GM23338 (cell line): ENCODE data around the gene CNIH3. TPM values are rescaled to one million over a fixed set of nuclear protein-coding genes. Genes with fewer than 3 reads are reported as not detected.

Experiments used
- ATAC-seq: fragments of 200-7000 bp; cut with Tn5 transposase; 3 replicates; pipeline ENCODE4 v1.9.1; 2020
- DNase-seq: peaks from one replicate; pipeline ENCODE4 v3.0.0-alpha.2; 2015; ENCODE audit warnings: low spot score
- H2AFZ ChIP-seq: fragments of 200-600 bp; sonication (generic); 2 replicates; pipeline ENCODE4 v1.8.0; 2016; ENCODE audit warnings: antibody characterized with exemption, mild to moderate bottlenecking, moderate library complexity
- H3F3A ChIP-seq: fragments of 200-600 bp; sonication (generic); replicated peaks from 2 replicates; pipeline ENCODE4 v1.8.0; 2017; ENCODE audit warnings: antibody characterized with exemption, mixed run types, low read depth
- H3K27ac ChIP-seq: fragments of 200-600 bp; sonication (generic); 2 replicates; pipeline ENCODE4 v1.6.1; 2016; ENCODE audit warnings: low read depth
- H3K27me3 ChIP-seq: fragments of 200-600 bp; sonication (generic); 2 replicates; pipeline ENCODE4 v1.8.0; 2016; ENCODE audit warnings: mild to moderate bottlenecking, mixed run types, moderate library complexity; ENCODE audit not compliant: insufficient read depth
- H3K36me3 ChIP-seq: fragments of 200-600 bp; sonication (generic); 2 replicates; pipeline ENCODE4 v1.8.0; 2016; ENCODE audit warnings: mild to moderate bottlenecking; ENCODE audit not compliant: insufficient read depth
- H3K4me1 ChIP-seq: fragments of 200-600 bp; sonication (generic); 2 replicates; pipeline ENCODE4 v1.8.0; 2016; ENCODE audit warnings: mild to moderate bottlenecking, moderate library complexity; ENCODE audit not compliant: insufficient read depth
- H3K4me2 ChIP-seq: fragments of 200-600 bp; sonication (generic); 2 replicates; pipeline ENCODE4 v1.7.1; 2017; ENCODE audit warnings: mixed run types
- H3K4me3 ChIP-seq: fragments of 200-600 bp; sonication (generic); 2 replicates; pipeline ENCODE4 v1.6.1; 2016; ENCODE audit warnings: mixed run types
- H3K79me2 ChIP-seq: fragments of 200-600 bp; sonication (generic); replicated peaks from 2 replicates; pipeline ENCODE4 v1.8.0; 2017; ENCODE audit warnings: mild to moderate bottlenecking; ENCODE audit not compliant: insufficient read depth
- H3K9me2 ChIP-seq: fragments of 200-600 bp; sonication (generic); 2 replicates; pipeline ENCODE4 v1.8.0; 2017; ENCODE audit not compliant: insufficient read depth
- H4K20me1 ChIP-seq: fragments of 200-600 bp; sonication (generic); replicated peaks from 2 replicates; pipeline ENCODE4 v1.8.0; 2017; ENCODE audit warnings: mild to moderate bottlenecking; ENCODE audit not compliant: insufficient read depth
- H3K27ac Mint-ChIP-seq: 2 replicates; pipeline ENCODE4 v1.8.0; 2020; ENCODE audit warnings: inconsistent platforms, mild to moderate bottlenecking, moderate library complexity, mixed read lengths
- H3K27me3 Mint-ChIP-seq: 3 replicates; pipeline ENCODE4 v1.8.0; 2022; ENCODE audit warnings: low read depth, mild to moderate bottlenecking, moderate library complexity, mixed read lengths, inconsistent platforms; ENCODE audit not compliant: insufficient read depth, poor library complexity
- H3K36me3 Mint-ChIP-seq: 3 replicates; pipeline ENCODE4 v1.8.0; 2021; ENCODE audit warnings: low read depth, mild to moderate bottlenecking, inconsistent platforms, moderate library complexity, mixed read lengths
- H3K4me1 Mint-ChIP-seq: 3 replicates; pipeline ENCODE4 v1.8.0; 2020; ENCODE audit warnings: mild to moderate bottlenecking, inconsistent platforms, mixed read lengths
- H3K4me3 Mint-ChIP-seq: 3 replicates; pipeline ENCODE4 v1.8.0; 2021; ENCODE audit warnings: moderate library complexity, mild to moderate bottlenecking, inconsistent platforms, mixed read lengths
- H3K9me3 Mint-ChIP-seq: 3 replicates; pipeline ENCODE4 v1.8.0; 2020; ENCODE audit warnings: moderate library complexity, mild to moderate bottlenecking, inconsistent platforms, mixed read lengths
- CTCF ChIP-seq, 2 experiments: fragments of 200-600 bp in 1 of 2; sonication (generic) in 1 of 2; conservative IDR thresholded peaks; 2 replicates each; pipeline versions ENCODE4 v1.5.1 to v1.6.1; 2016 to 2017; ENCODE audit warnings: antibody characterized with exemption in 2 of 2, low read depth in 2 of 2, mild to moderate bottlenecking in 2 of 2, moderate library complexity in 1 of 2
- EZH2 ChIP-seq: fragments of 200-600 bp; sonication (generic); IDR thresholded peaks from one replicate; pipeline ENCODE4 v1.8.0; 2017; ENCODE audit warnings: antibody characterized with exemption, mild to moderate bottlenecking, low read depth; ENCODE audit not compliant: unreplicated experiment
- EZH2phosphoT487 ChIP-seq: fragments of 200-600 bp; sonication (generic); IDR thresholded peaks from one replicate; pipeline ENCODE4 v1.8.1; 2018; ENCODE audit warnings: antibody characterized with exemption; ENCODE audit not compliant: unreplicated experiment
- JUNB ChIP-seq: IDR thresholded peaks from one replicate; pipeline ENCODE4 v1.6.1; 2016; ENCODE audit warnings: antibody characterized with exemption; ENCODE audit not compliant: unreplicated experiment
- NANOG ChIP-seq: IDR thresholded peaks from 2 replicates; pipeline ENCODE4 v1.6.1; 2016; ENCODE audit warnings: antibody characterized with exemption, borderline replicate concordance
- POLR2AphosphoS5 ChIP-seq: IDR thresholded peaks from 2 replicates; pipeline ENCODE4 v1.6.1; 2016; ENCODE audit warnings: antibody characterized with exemption, low read depth
- REST ChIP-seq: IDR thresholded peaks from one replicate; pipeline ENCODE4 v1.6.1; 2018; ENCODE audit warnings: antibody characterized with exemption; ENCODE audit not compliant: unreplicated experiment
- STAT1 ChIP-seq: IDR thresholded peaks from one replicate; pipeline ENCODE4 v1.6.1; 2016; ENCODE audit warnings: antibody characterized with exemption; ENCODE audit not compliant: unreplicated experiment
- ZNF114 ChIP-seq: fragments of 250-450 bp; sonication (Bioruptor Pico); IDR thresholded peaks from 2 replicates; pipeline ENCODE4 v1.5.0; 2020; ENCODE audit warnings: mild to moderate bottlenecking, moderate library complexity
- ZNF331 ChIP-seq: fragments of 250-450 bp; sonication (Bioruptor Pico); IDR thresholded peaks from 2 replicates; pipeline ENCODE4 v1.5.0; 2020; ENCODE audit warnings: low read depth, mild to moderate bottlenecking, moderate library complexity
- polyA plus RNA-seq: library from polyadenylated mRNA; unstranded; fragments of >200 nt; fragmentation: Nextera tagmentation; extraction: Ambion mirVana; gene quantifications from 2 replicates; pipeline ENCODE4 v1.2.1, GENCODE V29; 2016
- total RNA-seq: library from RNA; depleted of rRNA; stranded (reverse); fragments of >200 nt; shearing (Covaris generic); gene quantifications from 2 replicates; pipeline ENCODE4 v1.2.3, GENCODE V29; 2014

CNIH3 gene
- total and polyA plus RNA-seq, 2 experiments from 2014 or later, result 3.6 to 5.1 TPM

- Mint-ChIP-seq H3K27me3 (peaks cover 3% of the 10 kb centered on the region), H3K9me3 (no peaks in the 10 kb centered on the region), H3K4me1 (peaks cover 4% of the 10 kb centered on the region; the same call in 1 of the 3 replicates), H3K4me3 (no peak overlapping the region), H3K27ac (no peak overlapping the region), H3K36me3 (peaks cover 3% of the 10 kb centered on the region; the same call in 1 of the 3 replicates)
- no peaks in the 10 kb centered on the region for H3K36me3 ChIP-seq
- H3K9me2 ChIP-seq, result no peaks in the 10 kb centered on the region
- no peaks in the 10 kb centered on the region for H3K27me3 ChIP-seq
- ATAC-seq, result no peak
- no peak overlapping the region for H2AFZ ChIP-seq
- H3K79me2 ChIP-seq, result no peaks in the 10 kb centered on the region
- no peaks in the 10 kb centered on the region for H3K4me1 ChIP-seq
- H3K4me2 ChIP-seq, result no peak overlapping the region
- DNase-seq, result no peak
- no peaks in the 10 kb centered on the region for H4K20me1 ChIP-seq
- H3K27ac ChIP-seq, result no peak overlapping the region
- H3K4me3 ChIP-seq, result no peak overlapping the region
- H3F3A ChIP-seq, result no peaks in the 10 kb centered on the region
- TF ChIP-seq JUNB (no peak), NANOG (no peak), ZNF114 (no peak)
Observed at GRCh38 chr1:224690576-224690975, 74.5 kb downstream of the CNIH3 start.

GRCh38 chr1:224691148-224691925 lies 75.2 kb downstream of the CNIH3 start:
- DNase-seq (no peak), ATAC-seq (no peak)
- H2AFZ ChIP-seq, result no peak overlapping the region
- no peak for TF ChIP-seq EZH2
- H3K4me3 ChIP-seq, result no peak overlapping the region
- H3K4me2 ChIP-seq, result no peak overlapping the region
- no peaks in the 10 kb centered on the region for H3K79me2 ChIP-seq
- H3F3A ChIP-seq, result no peaks in the 10 kb centered on the region
- Mint-ChIP-seq H3K36me3 (peaks cover 3% of the 10 kb centered on the region; the same call in 1 of the 3 replicates), H3K9me3 (no peaks in the 10 kb centered on the region), H3K27me3 (peaks cover 3% of the 10 kb centered on the region), H3K4me1 (peaks cover 4% of the 10 kb centered on the region; the same call in 1 of the 3 replicates), H3K27ac (no peak overlapping the region), H3K4me3 (no peak overlapping the region)
- no peaks in the 10 kb centered on the region for H3K27me3 ChIP-seq
- H3K4me1 ChIP-seq, result no peaks in the 10 kb centered on the region
- H4K20me1 ChIP-seq, result no peaks in the 10 kb centered on the region
- H3K27ac ChIP-seq, result no peak overlapping the region
- H3K9me2 ChIP-seq, result no peaks in the 10 kb centered on the region
- H3K36me3 ChIP-seq, result no peaks in the 10 kb centered on the region

GRCh38 chr1:224694969-224695368 lies 78.9 kb downstream of the CNIH3 start:
- Histone ChIP-seq H3K27ac (no peak overlapping the region), H3K9me2 (no peaks in the 10 kb centered on the region), H3F3A (no peaks in the 10 kb centered on the region), H3K4me3 (no peak overlapping the region), H3K27me3 (no peaks in the 10 kb centered on the region), H3K4me2 (no peak overlapping the region), H3K4me1 (peaks cover 4% of the 10 kb centered on the region; the same call in 1 of the 2 replicates), H2AFZ (no peak overlapping the region), H4K20me1 (no peaks in the 10 kb centered on the region), H3K36me3 (no peaks in the 10 kb centered on the region), H3K79me2 (no peaks in the 10 kb centered on the region)
- Mint-ChIP-seq H3K9me3 (no peaks in the 10 kb centered on the region), H3K4me3 (no peak overlapping the region), H3K4me1 (peaks cover 6% of the 10 kb centered on the region), H3K27ac (no peak overlapping the region), H3K27me3 (peaks cover 3% of the 10 kb centered on the region), H3K36me3 (no peaks in the 10 kb centered on the region)
- DNase-seq (no peak), ATAC-seq (no peak)
- TF ChIP-seq REST (no peak), STAT1 (no peak), JUNB (no peak), POLR2AphosphoS5 (no peak), ZNF331 (no peak), CTCF (conservative IDR thresholded peaks at IDR 0.05; ENCODE audit: low read depth in 2 of 2) (no peak), ZNF114 (no peak), EZH2phosphoT487 (no peak)
